Activated CD4-positive, CD25-positive, alpha-beta regulatory T cell treated with anti-CD3 and anti-CD28 coated beads, Interleukin-2, amount 50 U/mL, for 16 hours (primary cell): ENCODE data around the gene PER1.
"Not testable (repeated sequence)": the region's sequence is repeated elsewhere in the genome, so short reads cannot be mapped to it uniquely, and the experiment has no call there.

ENCODE experiments used
- DNase-seq: peaks from one replicate; pipeline ENCODE4 v3.0.0-alpha.2; 2020; ENCODE audit warnings: low read depth, low spot score

PER1 gene

GRCh38 chr17:8173056-8173870 lies 21.1 kb upstream of the PER1 start:
- peak; percentile 68 for DNase-seq

GRCh38 chr17:8170186-8170585 lies 18.0 kb upstream of the PER1 start:
- DNase-seq = not testable (repeated sequence)

GRCh38 chr17:8167526-8167925 lies 15.3 kb upstream of the PER1 start:
- no peak for DNase-seq

DNA sequence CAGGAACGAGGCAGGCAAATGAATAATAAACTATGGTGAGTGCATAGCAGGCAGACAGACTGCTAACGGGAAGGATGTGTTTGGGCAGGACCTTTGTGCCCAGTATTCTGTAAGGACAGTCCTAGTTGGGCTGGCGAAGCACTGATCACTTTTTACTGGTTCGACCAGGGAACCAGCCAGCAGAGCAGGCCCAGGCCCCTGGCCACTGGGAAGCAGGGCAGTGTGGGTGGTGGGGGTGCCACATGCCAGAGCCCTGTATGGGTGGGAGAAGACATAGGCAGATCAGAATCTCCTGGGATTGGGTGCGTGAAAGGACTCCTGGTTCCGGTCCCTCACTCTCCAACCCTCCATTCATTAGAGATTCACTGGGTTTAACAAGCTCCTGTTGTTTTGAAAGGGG lies 14.5 kb upstream of the PER1 start:
- no peak for DNase-seq

DNA sequence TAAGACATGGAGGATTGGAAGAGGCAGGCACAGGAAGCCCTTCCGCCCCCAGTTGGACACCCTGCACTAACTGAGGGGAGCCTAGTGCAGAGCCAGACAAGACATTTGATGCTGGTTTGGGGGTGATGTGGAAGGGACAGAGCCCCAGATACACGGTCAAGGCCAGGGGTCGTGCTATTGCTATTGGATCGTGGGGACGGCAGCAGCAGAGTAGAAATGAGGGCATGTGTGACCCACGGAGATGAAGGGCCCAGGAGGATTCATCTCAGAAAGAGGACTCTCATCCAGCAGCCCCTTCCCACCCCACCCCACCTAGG lies 12.6 kb upstream of the PER1 start:
- no peak for DNase-seq

GRCh38 chr17:8163978-8164814 lies 12.0 kb upstream of the PER1 start:
- no peak for DNase-seq

GRCh38 chr17:8162997-8163977 lies 11.1 kb upstream of the PER1 start:
- no peak for DNase-seq

DNA sequence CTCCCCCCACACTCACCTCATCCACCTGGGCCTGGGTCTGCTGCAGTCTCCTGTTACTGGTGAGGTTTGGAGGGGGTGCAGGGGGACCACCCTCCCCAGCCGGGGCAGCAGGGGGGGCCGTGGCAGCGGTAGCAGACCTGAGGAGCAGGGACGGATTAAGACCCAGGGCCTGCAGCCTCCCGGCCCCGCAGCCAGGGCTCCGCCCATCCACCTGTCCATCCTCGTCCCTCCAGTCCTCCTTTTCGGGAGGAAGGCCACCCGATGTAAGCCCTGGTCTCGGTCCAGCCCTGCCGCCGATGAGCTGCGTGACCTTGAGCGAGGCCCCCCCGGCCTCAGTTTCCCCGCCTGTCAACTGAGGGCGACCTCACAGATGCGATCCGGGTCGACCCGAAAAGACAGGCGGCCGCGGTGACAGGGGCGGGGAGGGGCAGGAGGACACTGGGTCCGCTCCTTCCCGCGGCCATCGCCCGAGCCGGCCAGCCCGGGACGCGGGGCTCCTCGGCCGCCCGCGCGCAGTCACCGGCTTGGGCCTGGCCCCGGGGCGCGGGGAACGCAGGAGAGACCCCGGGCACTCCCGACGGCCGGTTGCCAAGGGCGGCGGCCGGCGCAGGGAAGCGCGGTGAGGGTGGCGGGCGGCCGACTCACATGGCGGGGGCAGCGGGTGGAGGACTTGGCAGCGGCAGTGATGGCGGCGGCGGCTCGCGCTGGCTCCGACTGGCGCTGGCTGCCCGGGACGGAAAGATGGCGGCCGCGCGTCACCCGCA lies 10.2 kb upstream of the PER1 start, which contains the start of gene VAMP2:
Gene VAMP2, minus strand, starts transcription at position 716 of the 764 bp plus-strand sequence. Its CDS starts 69 bp downstream, at position 647.
- peak; percentile 71 for DNase-seq

GRCh38 chr17:8161289-8162232 lies 9.4 kb upstream of the PER1 start:
- no peak for DNase-seq

DNA sequence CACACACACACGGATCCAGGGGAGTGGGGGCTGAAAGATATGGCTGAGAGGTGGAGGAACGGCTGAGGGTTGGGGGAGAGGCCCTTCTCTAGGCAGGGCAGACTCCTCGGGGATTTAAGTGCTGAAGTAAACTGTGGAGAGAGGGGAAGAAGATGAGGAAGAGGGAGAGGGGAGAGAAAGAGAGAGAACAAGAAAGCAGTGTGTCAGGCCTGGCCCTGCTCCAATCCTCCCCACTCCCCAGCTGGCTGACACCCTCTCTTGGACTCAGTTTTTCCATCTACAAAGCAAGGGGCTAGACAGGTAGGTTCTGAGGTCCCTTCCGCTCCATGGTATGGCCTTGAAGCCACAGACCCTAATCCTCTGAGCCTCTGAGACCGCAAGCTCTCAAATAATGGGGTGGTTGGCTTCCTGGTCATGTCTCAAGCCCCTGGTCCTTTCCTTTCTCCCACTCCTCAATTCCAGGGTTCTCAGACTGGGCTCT lies 8.6 kb upstream of the PER1 start:
- no peak for DNase-seq

DNA sequence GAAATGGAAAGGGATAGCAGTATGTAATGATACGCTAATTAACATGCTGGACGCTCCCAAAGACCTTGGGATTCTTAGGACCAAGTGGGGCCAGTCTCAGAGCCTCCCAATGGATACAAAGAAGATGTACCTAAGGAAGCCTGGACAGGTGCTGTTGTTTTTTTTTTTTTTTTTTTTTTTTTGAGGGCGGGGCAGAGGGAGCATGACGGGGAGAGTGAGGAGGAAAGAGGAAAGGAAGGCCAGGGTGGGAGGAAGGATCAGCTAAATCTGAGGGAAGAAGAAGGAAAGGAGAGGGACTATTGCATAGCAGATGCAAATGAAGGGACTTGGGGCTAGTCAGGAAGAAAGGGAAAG lies 8.0 kb upstream of the PER1 start:
- DNase-seq = no peak

DNA sequence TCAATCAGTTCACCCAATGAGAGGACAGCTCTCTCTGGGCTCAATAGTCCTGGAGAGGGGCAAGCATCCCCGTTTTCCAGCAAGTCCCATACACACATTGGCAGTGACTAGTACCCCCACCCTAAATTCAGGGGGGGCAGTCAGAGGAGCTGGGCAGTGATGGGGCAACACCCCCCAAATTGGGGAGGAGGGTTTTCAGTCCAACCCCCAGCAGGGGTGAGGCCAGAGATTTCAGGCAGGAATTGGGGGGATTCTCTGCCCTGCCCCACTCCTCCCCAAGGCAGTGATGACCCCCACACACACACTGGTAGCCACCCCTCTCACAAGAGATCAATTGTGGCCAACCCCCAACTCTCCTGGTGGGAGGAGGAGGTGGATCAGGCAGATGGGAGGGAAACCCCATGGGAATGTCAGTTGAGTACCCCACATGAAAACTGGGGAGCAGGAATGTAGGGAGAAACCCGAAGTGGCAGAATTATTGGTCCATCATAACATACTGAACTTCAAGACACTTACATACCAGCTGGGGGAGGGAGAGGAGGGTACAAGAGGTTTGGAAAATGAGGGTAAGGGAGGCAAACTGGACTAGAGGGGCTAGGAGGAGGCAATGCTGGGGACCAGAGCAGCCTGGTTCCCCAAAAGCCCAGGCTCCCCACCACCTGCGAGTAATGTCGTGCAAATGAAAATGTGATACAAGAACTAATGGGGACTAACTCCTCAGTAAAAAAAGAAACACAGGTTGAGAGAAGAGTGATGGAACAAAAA lies 7.4 kb upstream of the PER1 start:
- DNase-seq = no peak

GRCh38 chr17:8159032-8159400 lies 6.8 kb upstream of the PER1 start:
- DNase-seq = no peak

- DNase-seq = peak; percentile 81
Observed at GRCh38 chr17:8158267-8159031, 6.2 kb upstream of the PER1 start.

DNA sequence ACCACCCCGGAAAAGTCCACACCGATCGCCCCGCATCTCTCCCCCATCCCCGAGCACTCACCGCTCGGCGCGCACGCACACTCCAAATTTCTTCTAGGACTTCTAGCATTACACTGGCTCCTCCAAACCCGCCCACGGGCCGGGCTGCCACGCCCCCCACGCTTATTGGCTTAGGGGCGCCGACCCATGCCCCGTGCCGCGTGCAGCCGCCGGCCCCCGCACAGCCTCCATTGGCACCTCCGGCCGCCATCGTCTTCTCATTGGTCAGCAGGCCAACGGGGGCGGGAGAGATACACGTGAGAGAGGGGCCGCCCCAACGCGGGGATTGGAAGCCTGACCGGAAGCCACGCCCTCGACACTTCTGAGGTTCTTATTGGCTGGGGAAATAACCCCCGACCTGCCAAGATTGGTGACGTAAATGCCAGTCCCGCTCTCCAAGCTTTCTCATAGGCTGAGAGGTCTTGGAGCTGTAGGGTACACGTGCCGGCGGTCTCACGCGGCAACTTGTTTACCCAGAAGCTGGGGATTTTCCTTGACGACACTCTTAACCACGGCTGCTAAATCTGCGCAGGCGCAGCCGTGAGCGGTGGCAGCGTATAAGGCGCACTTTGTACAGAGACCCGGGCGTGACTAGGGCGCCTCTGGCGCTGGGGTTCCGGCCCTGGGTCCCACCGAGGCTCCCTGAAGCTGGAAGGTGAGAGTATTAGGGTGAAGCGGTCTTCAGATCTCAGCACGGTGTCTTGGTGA lies 4.2 kb upstream of the PER1 start:
- peak; percentile 100 for DNase-seq

DNA sequence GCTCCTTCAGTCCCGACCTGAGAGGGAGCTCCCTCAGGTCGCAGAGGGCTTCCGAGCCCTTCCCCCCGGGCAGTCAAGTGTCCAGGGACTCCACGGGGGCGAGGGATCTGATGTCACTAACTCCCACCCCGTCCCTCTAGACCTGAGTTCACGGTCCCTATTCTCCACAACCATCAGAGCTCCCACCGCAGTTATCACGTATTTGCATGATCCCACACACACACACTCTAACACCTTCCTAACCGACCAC lies 3.7 kb upstream of the PER1 start:
- DNase-seq = no peak

DNA sequence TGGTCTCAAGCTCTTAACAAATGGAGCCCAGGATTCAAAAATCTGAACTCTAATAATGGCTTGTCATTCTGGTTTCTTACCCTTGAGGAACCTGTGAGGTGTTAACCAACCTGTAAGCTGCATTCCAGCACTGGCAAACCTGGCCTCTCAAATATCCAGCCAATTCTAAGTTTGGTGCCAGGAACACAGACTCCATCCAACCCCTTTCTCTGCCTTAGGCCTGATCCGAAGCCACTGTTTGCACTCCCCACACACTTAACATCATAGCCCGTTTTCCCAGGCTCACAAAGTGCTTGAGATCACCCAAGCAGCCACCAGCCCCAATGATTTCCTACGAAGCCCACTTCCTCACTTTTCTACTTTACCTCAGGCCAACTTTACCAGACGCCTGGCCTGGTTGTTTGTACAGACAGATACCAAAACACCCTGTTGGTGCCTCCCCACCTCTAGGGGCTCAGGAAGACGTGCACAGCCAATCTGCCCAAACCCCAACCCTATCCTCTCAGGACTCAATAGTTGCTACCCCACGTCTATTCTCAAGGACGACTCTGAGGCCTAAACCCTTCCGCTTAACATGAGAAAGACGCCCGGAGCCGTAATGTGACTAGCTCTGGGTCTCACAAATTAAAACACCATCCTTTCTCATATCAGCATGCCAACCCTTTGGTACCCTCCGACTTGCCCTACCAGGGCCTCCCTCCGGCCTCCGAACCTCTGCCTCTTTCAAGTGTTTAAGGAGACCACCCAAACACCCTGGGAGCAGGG lies 3.2 kb upstream of the PER1 start:
- DNase-seq = no peak
